ENCODE measurements around the gene IPO4. TPM values are rescaled to one million over a fixed set of nuclear protein-coding genes. Genes with fewer than 3 reads are reported as not detected.

The IPO4 gene
- total and polyA plus RNA-seq, 2 of the 13 experiments (the other 11 are each of a cell fraction or from before 2014, with no cell fraction given): 39.0 to 179 TPM

DNA sequence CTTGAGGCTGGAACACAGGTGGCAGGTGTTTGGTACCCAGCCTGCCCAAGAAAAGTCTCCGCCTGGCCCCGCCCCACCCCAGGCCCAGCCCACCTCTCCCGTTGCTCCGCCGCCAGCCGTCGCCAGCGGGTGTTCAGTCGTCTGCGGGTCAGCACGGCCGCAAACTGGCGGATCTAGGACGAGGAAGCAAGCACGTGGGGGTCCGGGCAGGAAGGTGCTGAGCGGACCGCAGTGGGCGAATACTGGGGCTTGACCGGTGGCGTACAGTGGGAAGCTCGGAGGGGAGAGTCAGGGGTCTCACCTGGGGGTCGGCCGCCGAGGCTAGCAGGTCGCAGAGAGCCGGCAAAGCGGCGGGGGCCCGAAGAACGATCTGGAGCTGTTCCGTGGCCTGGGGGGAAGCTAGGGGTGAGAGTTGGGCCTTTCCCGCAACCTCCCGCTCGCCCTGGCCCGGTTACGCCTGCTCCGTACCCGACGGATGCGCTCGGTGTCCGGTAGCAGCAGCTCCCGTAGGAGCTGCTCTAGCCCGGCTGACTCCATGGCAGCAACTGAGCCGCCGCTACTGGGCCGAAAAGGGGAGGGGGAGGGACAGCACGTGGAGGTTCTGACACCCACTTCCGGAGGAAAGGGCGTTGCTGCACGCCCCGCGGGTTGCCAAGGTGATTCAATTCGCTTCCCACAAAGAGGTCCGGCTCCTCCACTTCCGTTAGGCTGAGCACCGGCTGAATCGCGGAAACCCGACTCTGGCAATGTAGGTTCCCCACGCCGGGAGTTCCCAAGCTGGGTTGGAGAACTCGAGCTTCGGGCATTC, at the start of gene IPO4 (continued):
- TF ChIP-seq, protein P1, sequence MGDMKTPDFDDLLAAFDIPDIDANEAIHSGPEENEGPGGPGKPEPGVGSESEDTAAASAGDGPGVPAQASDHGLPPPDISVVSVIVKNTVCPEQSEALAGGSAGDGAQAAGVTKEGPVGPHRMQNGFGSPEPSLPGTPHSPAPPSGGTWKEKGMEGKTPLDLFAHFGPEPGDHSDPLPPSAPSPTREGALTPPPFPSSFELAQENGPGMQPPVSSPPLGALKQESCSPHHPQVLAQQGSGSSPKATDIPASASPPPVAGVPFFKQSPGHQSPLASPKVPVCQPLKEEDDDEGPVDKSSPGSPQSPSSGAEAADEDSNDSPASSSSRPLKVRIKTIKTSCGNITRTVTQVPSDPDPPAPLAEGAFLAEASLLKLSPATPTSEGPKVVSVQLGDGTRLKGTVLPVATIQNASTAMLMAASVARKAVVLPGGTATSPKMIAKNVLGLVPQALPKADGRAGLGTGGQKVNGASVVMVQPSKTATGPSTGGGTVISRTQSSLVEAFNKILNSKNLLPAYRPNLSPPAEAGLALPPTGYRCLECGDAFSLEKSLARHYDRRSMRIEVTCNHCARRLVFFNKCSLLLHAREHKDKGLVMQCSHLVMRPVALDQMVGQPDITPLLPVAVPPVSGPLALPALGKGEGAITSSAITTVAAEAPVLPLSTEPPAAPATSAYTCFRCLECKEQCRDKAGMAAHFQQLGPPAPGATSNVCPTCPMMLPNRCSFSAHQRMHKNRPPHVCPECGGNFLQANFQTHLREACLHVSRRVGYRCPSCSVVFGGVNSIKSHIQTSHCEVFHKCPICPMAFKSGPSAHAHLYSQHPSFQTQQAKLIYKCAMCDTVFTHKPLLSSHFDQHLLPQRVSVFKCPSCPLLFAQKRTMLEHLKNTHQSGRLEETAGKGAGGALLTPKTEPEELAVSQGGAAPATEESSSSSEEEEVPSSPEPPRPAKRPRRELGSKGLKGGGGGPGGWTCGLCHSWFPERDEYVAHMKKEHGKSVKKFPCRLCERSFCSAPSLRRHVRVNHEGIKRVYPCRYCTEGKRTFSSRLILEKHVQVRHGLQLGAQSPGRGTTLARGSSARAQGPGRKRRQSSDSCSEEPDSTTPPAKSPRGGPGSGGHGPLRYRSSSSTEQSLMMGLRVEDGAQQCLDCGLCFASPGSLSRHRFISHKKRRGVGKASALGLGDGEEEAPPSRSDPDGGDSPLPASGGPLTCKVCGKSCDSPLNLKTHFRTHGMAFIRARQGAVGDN (CRISPR knock-in tag; IDR thresholded peaks at IDR 0.05): peak; percentile 99
- TF ChIP-seq, protein P2, sequence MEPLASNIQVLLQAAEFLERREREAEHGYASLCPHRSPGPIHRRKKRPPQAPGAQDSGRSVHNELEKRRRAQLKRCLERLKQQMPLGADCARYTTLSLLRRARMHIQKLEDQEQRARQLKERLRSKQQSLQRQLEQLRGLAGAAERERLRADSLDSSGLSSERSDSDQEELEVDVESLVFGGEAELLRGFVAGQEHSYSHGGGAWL (CRISPR knock-in tag; IDR thresholded peaks at IDR 0.05): peak; percentile 100
- TF ChIP-seq ZNF546 (CRISPR knock-in tag; conservative IDR thresholded peaks at IDR 0.05) (peak; percentile 78), ZNF773 (CRISPR knock-in tag; IDR thresholded peaks at IDR 0.05; ENCODE audit: borderline replicate concordance) (peak; percentile 93), KDM5B (CRISPR knock-in tag; IDR thresholded peaks at IDR 0.05; ENCODE audit: borderline replicate concordance) (peak; percentile 100), FOXC1 (CRISPR knock-in tag; IDR thresholded peaks at IDR 0.05; ENCODE audit: borderline replicate concordance) (peak; percentile 99), ZNF570 (CRISPR knock-in tag; IDR thresholded peaks at IDR 0.05; ENCODE audit: borderline replicate concordance) (no peak), ZNF350 (CRISPR knock-in tag; IDR thresholded peaks at IDR 0.05; ENCODE audit: borderline replicate concordance, low read depth) (peak; percentile 100)
- TF ChIP-seq, protein P3, sequence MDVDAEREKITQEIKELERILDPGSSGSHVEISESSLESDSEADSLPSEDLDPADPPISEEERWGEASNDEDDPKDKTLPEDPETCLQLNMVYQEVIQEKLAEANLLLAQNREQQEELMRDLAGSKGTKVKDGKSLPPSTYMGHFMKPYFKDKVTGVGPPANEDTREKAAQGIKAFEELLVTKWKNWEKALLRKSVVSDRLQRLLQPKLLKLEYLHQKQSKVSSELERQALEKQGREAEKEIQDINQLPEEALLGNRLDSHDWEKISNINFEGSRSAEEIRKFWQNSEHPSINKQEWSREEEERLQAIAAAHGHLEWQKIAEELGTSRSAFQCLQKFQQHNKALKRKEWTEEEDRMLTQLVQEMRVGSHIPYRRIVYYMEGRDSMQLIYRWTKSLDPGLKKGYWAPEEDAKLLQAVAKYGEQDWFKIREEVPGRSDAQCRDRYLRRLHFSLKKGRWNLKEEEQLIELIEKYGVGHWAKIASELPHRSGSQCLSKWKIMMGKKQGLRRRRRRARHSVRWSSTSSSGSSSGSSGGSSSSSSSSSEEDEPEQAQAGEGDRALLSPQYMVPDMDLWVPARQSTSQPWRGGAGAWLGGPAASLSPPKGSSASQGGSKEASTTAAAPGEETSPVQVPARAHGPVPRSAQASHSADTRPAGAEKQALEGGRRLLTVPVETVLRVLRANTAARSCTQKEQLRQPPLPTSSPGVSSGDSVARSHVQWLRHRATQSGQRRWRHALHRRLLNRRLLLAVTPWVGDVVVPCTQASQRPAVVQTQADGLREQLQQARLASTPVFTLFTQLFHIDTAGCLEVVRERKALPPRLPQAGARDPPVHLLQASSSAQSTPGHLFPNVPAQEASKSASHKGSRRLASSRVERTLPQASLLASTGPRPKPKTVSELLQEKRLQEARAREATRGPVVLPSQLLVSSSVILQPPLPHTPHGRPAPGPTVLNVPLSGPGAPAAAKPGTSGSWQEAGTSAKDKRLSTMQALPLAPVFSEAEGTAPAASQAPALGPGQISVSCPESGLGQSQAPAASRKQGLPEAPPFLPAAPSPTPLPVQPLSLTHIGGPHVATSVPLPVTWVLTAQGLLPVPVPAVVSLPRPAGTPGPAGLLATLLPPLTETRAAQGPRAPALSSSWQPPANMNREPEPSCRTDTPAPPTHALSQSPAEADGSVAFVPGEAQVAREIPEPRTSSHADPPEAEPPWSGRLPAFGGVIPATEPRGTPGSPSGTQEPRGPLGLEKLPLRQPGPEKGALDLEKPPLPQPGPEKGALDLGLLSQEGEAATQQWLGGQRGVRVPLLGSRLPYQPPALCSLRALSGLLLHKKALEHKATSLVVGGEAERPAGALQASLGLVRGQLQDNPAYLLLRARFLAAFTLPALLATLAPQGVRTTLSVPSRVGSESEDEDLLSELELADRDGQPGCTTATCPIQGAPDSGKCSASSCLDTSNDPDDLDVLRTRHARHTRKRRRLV (CRISPR knock-in tag; IDR thresholded peaks at IDR 0.05): peak; percentile 97
- TF ChIP-seq, protein P4, sequence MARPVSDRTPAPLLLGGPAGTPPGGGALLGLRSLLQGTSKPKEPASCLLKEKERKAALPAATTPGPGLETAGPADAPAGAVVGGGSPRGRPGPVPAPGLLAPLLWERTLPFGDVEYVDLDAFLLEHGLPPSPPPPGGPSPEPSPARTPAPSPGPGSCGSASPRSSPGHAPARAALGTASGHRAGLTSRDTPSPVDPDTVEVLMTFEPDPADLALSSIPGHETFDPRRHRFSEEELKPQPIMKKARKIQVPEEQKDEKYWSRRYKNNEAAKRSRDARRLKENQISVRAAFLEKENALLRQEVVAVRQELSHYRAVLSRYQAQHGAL (CRISPR knock-in tag; IDR thresholded peaks at IDR 0.05; ENCODE audit: not compliant biosample characterization): peak; percentile 85
- TF ChIP-seq, protein P5, sequence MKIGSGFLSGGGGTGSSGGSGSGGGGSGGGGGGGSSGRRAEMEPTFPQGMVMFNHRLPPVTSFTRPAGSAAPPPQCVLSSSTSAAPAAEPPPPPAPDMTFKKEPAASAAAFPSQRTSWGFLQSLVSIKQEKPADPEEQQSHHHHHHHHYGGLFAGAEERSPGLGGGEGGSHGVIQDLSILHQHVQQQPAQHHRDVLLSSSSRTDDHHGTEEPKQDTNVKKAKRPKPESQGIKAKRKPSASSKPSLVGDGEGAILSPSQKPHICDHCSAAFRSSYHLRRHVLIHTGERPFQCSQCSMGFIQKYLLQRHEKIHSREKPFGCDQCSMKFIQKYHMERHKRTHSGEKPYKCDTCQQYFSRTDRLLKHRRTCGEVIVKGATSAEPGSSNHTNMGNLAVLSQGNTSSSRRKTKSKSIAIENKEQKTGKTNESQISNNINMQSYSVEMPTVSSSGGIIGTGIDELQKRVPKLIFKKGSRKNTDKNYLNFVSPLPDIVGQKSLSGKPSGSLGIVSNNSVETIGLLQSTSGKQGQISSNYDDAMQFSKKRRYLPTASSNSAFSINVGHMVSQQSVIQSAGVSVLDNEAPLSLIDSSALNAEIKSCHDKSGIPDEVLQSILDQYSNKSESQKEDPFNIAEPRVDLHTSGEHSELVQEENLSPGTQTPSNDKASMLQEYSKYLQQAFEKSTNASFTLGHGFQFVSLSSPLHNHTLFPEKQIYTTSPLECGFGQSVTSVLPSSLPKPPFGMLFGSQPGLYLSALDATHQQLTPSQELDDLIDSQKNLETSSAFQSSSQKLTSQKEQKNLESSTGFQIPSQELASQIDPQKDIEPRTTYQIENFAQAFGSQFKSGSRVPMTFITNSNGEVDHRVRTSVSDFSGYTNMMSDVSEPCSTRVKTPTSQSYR (CRISPR knock-in tag; IDR thresholded peaks at IDR 0.05; ENCODE audit: borderline replicate concordance): peak; percentile 92
- TF ChIP-seq, protein P6, sequence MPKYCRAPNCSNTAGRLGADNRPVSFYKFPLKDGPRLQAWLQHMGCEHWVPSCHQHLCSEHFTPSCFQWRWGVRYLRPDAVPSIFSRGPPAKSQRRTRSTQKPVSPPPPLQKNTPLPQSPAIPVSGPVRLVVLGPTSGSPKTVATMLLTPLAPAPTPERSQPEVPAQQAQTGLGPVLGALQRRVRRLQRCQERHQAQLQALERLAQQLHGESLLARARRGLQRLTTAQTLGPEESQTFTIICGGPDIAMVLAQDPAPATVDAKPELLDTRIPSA (CRISPR knock-in tag; IDR thresholded peaks at IDR 0.05; ENCODE audit: borderline replicate concordance): peak; percentile 99; the same call in 1 of the 2 replicates

Measured in HepG2 (cell line).